Astrocyte (in vitro differentiated cells and primary cell): Measurements from ENCODE around the gene CEACAM18. TPM values are rescaled to one million over a fixed set of nuclear protein-coding genes. Genes with fewer than 3 reads are reported as not detected.

Experiments used
- DNase-seq: peaks from one replicate; pipeline ENCODE4 v3.0.0-alpha.2; 2010; ENCODE audit warnings: low read depth
- FAIRE-seq: peaks from 2 replicates; lab custom pipeline; 2011; peaks lifted over from hg19 to GRCh38; lab: Jason Lieb, UNC
- H2AFZ ChIP-seq: 2 replicates; pipeline ENCODE4 v1.6.0; 2012; ENCODE audit warnings: low read depth, low read length, inconsistent platforms
- H3K27ac ChIP-seq: 2 replicates; pipeline ENCODE4 v1.5.1; 2011; ENCODE audit warnings: low read depth, low read length, inconsistent platforms
- H3K27me3 ChIP-seq: 2 replicates; pipeline ENCODE4 v1.6.0; 2011; ENCODE audit warnings: low read length, inconsistent platforms; ENCODE audit not compliant: insufficient read depth
- H3K36me3 ChIP-seq: 2 replicates; pipeline ENCODE4 v1.5.1; 2011; ENCODE audit warnings: low read length, inconsistent platforms; ENCODE audit not compliant: insufficient read depth
- H3K4me1 ChIP-seq: 2 replicates; pipeline ENCODE4 v1.5.1; 2011; ENCODE audit warnings: low read length, inconsistent platforms; ENCODE audit not compliant: insufficient read depth
- H3K4me2 ChIP-seq: 2 replicates; pipeline ENCODE4 v1.6.0; 2012; ENCODE audit warnings: low read length, inconsistent platforms
- H3K4me3 ChIP-seq: 2 replicates; pipeline ENCODE4 v1.5.1; 2011; ENCODE audit warnings: low read depth, mild to moderate bottlenecking, low read length, inconsistent platforms; ENCODE audit not compliant: insufficient read depth
- H3K79me2 ChIP-seq: 2 replicates; pipeline ENCODE4 v1.6.0; 2012; ENCODE audit warnings: mild to moderate bottlenecking, low read length, inconsistent platforms; ENCODE audit not compliant: insufficient read depth
- H3K9ac ChIP-seq: 2 replicates; pipeline ENCODE4 v1.6.0; 2012; ENCODE audit warnings: mild to moderate bottlenecking, low read length, inconsistent platforms
- H3K9me3 ChIP-seq: 2 replicates; pipeline ENCODE4 v1.5.1; 2012; ENCODE audit warnings: low read depth, mild to moderate bottlenecking, low read length, inconsistent platforms; ENCODE audit not compliant: insufficient read depth
- H4K20me1 ChIP-seq: 2 replicates; pipeline ENCODE4 v1.6.0; 2012; ENCODE audit warnings: low read length, inconsistent platforms; ENCODE audit not compliant: insufficient read depth
- H3K27ac Mint-ChIP-seq: one replicate; pipeline ENCODE4 v1.8.0; 2021; ENCODE audit warnings: mild to moderate bottlenecking, mixed read lengths; ENCODE audit not compliant: unreplicated experiment
- H3K27me3 Mint-ChIP-seq: one replicate; pipeline ENCODE4 v1.8.0; 2021; ENCODE audit warnings: low read depth, mixed read lengths; ENCODE audit not compliant: unreplicated experiment
- H3K36me3 Mint-ChIP-seq: one replicate; pipeline ENCODE4 v1.8.0; 2021; ENCODE audit warnings: low read depth, mixed read lengths; ENCODE audit not compliant: unreplicated experiment
- H3K4me1 Mint-ChIP-seq: one replicate; pipeline ENCODE4 v1.8.0; 2021; ENCODE audit warnings: low read depth, mixed read lengths; ENCODE audit not compliant: unreplicated experiment
- H3K4me3 Mint-ChIP-seq: one replicate; pipeline ENCODE4 v1.8.0; 2021; ENCODE audit warnings: mild to moderate bottlenecking, moderate library complexity, mixed read lengths; ENCODE audit not compliant: unreplicated experiment
- H3K9me3 Mint-ChIP-seq: one replicate; pipeline ENCODE4 v1.8.0; 2021; ENCODE audit warnings: mild to moderate bottlenecking, mixed read lengths; ENCODE audit not compliant: unreplicated experiment
- CTCF ChIP-seq: IDR thresholded peaks from 2 replicates; pipeline ENCODE4 v1.5.1; 2011; ENCODE audit warnings: low read depth, mild to moderate bottlenecking, inconsistent platforms, low read length, moderate library complexity; ENCODE audit not compliant: insufficient read depth
- EZH2 ChIP-seq: IDR thresholded peaks from 2 replicates; pipeline ENCODE4 v1.6.1; 2012; ENCODE audit warnings: mild to moderate bottlenecking, low read length, inconsistent platforms; ENCODE audit not compliant: insufficient read depth
- total RNA-seq: library from RNA; stranded (reverse); gene quantifications from 2 replicates; pipeline ENCODE4 v1.2.1, GENCODE V29; 2021

The CEACAM18 gene
- total RNA-seq, 1 donor from 2014 or later, result not detected

GRCh38 chr19:51511353-51511752, 33.0 kb downstream of the CEACAM18 start:
- Histone ChIP-seq H4K20me1 (no peaks in the 10 kb centered on the region), H3K79me2 (no peaks in the 10 kb centered on the region), H3K4me1 (no peaks in the 10 kb centered on the region), H3K9ac (no peak overlapping the region), H3K4me2 (no peak overlapping the region), H3K27me3 (no peaks in the 10 kb centered on the region), H2AFZ (no peak overlapping the region), H3K36me3 (no peaks in the 10 kb centered on the region), H3K9me3 (no peaks in the 10 kb centered on the region), H3K27ac (no peak overlapping the region), H3K4me3 (no peak overlapping the region)
- Mint-ChIP-seq H3K36me3 (no peaks in the 10 kb centered on the region), H3K4me1 (no peaks in the 10 kb centered on the region), H3K4me3 (no peak overlapping the region), H3K27ac (no peak overlapping the region), H3K27me3 (peaks cover 4% of the 10 kb centered on the region), H3K9me3 (no peaks in the 10 kb centered on the region)
- no peak for TF ChIP-seq EZH2
- TF ChIP-seq CTCF, result no peak
- FAIRE-seq, result no peak
- DNase-seq, result no peak

- Mint-ChIP-seq H3K36me3 (no peaks in the 10 kb centered on the region), H3K9me3 (peaks cover 4% of the 10 kb centered on the region), H3K27ac (no peak overlapping the region), H3K4me1 (no peaks in the 10 kb centered on the region), H3K27me3 (peaks cover 6% of the 10 kb centered on the region), H3K4me3 (no peak overlapping the region)
- DNase-seq, result no peak
- Histone ChIP-seq H3K4me1 (no peaks in the 10 kb centered on the region), H3K9ac (no peak overlapping the region), H3K27ac (no peak overlapping the region), H3K79me2 (no peaks in the 10 kb centered on the region), H3K4me2 (no peak overlapping the region), H3K9me3 (no peaks in the 10 kb centered on the region), H3K36me3 (no peaks in the 10 kb centered on the region), H2AFZ (no peak overlapping the region), H4K20me1 (no peaks in the 10 kb centered on the region), H3K4me3 (no peak overlapping the region), H3K27me3 (no peaks in the 10 kb centered on the region)
- FAIRE-seq, result no peak
- TF ChIP-seq CTCF (no peak), EZH2 (no peak)
Measured at GRCh38 chr19:51513968-51514367, 35.6 kb downstream of the CEACAM18 start.

GRCh38 chr19:51514866-51515481, 36.6 kb downstream of the CEACAM18 start:
- TF ChIP-seq EZH2 (no peak), CTCF (peak; percentile 61)
- Mint-ChIP-seq H3K4me1 (no peaks in the 10 kb centered on the region), H3K27ac (no peak overlapping the region), H3K27me3 (peaks cover 6% of the 10 kb centered on the region), H3K4me3 (no peak overlapping the region), H3K9me3 (peaks cover 6% of the 10 kb centered on the region), H3K36me3 (no peaks in the 10 kb centered on the region)
- H3K9ac ChIP-seq, result no peak overlapping the region
- no peaks in the 10 kb centered on the region for H3K9me3 ChIP-seq
- H2AFZ ChIP-seq, result no peak overlapping the region
- no peaks in the 10 kb centered on the region for H3K27me3 ChIP-seq
- H3K4me3 ChIP-seq, result no peak overlapping the region
- no peaks in the 10 kb centered on the region for H3K4me1 ChIP-seq
- no peaks in the 10 kb centered on the region for H3K36me3 ChIP-seq
- FAIRE-seq (peak; percentile 54), DNase-seq (peak; percentile 6)
- no peaks in the 10 kb centered on the region for H3K79me2 ChIP-seq
- no peak overlapping the region for H3K4me2 ChIP-seq
- no peak overlapping the region for H3K27ac ChIP-seq
- H4K20me1 ChIP-seq, result no peaks in the 10 kb centered on the region
